CD4-positive, alpha-beta T cell treated with Interleukin-15 for 1 hour (primary cell): ENCODE results near the gene MFRP.

Experiments used
- DNase-seq: peaks from one replicate; pipeline ENCODE4 v3.0.0-alpha.2; 2020

Gene MFRP

GRCh38 chr11:119372260-119373058 is 26.0 kb upstream of the MFRP start:
- DNase-seq = no peak

DNA sequence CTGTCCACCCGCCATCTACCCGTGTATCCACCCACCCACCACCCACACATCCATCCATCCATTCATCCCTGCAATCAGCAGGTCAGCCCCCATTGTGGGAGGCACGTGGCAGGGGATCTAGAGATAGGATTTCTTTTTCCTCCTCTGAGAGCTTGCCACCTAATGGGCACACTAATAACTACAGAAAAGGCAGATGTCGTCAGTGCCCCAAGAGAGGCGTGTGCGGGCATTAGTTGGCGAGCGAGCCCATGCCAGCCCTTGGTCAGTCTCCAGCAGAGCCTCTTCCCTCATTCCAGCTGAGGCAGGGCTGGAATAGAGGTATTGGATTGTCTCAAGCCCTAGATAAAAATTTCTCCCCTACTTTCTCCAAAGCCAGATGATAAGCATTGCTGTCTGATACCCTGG is 25.3 kb upstream of the MFRP start:
- DNase-seq = no peak

- DNase-seq = no peak
These were observed 24.6 kb upstream of the MFRP start for GRCh38 chr11:119371067-119371601.

GRCh38 chr11:119370486-119371046 is 24.1 kb upstream of the MFRP start:
- DNase-seq = no peak

DNA sequence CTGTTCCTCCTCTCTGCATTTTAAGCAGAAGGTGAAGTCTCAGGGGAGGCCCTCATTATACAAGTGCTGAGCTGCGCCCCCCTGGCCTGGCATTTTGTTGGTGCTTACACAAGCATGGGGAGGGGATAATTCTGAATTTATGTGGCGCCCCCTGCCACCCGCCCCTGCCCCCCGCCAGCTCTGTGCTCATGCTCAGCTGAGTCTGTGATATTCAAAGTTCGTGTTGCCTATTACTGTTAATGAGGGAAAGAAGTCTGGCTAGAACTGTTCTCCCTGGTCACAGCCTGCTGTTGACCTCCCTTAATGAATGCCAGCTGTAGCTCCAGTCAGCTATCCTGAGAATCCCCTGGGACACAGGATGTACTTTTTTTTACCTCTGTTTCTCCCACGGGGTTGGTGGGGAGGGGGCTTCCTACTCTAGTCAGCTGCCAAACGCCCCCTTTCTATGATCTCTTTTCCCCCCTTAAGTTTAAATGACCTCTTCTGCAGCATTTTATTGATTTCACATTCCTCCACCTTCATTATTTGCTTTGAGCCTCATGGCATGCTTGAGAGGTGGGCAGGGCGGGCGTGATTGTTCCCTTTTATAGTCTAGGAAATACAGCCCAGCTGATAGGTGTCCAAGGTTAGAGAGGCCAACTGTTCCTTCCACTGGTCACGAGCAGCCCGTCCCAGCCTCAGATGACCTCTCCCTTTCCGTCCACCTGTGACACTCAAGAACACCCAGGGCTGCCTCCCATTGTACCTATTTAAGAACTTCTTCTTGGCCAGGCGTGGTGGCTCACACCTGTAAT is 22.8 kb upstream of the MFRP start:
- no peak for DNase-seq

GRCh38 chr11:119368121-119369034 is 21.9 kb upstream of the MFRP start:
- no peak for DNase-seq

DNA sequence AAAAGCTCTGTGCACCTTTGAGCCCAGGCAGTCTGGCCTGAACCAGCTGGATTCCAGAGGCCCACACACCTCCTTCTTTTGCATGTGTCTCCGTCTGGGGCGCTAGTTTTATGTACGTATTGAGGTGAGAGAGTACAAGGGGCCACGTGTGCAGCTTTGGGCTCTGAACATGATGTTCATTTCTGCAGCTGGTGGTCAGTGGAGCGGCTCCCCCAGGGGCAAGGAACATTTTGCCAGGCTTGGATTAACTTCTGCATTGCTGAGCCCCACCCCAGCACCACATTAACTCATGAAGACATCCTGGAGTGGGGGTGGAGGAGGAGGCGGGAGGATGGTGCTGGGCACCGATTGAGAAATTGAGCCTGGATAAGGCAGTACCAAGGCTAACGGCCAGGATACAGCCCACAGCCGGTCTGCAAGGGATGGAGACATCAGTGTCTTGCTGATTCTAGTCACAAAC is 21.2 kb upstream of the MFRP start:
- no peak for DNase-seq

- no peak for DNase-seq
These were observed 20.4 kb upstream of the MFRP start for GRCh38 chr11:119366690-119367620.

- no peak for DNase-seq
These were observed 18.6 kb upstream of the MFRP start for GRCh38 chr11:119365071-119365591.

- DNase-seq = peak; percentile 49
These were observed 17.5 kb upstream of the MFRP start for GRCh38 chr11:119363851-119364590.

- DNase-seq = no peak
These were observed 16.8 kb upstream of the MFRP start for GRCh38 chr11:119363081-119363850.

DNA sequence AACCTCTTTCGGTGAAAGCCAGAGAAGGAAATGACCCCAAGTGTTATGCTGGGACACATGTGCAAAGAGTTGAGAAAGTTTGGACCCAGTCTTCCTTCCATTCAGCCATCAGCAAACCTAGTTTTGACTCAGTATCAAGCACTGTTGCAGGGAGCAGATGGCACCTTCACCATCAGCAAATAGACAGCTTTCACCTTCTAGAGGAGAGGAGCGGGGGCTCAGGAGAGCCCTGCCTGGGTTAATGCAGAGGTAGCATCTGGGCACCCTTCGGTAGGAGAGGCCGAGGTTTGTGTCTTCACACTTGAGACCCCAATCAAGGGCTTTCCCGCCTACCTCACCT is 16.2 kb upstream of the MFRP start:
- no peak for DNase-seq

DNA sequence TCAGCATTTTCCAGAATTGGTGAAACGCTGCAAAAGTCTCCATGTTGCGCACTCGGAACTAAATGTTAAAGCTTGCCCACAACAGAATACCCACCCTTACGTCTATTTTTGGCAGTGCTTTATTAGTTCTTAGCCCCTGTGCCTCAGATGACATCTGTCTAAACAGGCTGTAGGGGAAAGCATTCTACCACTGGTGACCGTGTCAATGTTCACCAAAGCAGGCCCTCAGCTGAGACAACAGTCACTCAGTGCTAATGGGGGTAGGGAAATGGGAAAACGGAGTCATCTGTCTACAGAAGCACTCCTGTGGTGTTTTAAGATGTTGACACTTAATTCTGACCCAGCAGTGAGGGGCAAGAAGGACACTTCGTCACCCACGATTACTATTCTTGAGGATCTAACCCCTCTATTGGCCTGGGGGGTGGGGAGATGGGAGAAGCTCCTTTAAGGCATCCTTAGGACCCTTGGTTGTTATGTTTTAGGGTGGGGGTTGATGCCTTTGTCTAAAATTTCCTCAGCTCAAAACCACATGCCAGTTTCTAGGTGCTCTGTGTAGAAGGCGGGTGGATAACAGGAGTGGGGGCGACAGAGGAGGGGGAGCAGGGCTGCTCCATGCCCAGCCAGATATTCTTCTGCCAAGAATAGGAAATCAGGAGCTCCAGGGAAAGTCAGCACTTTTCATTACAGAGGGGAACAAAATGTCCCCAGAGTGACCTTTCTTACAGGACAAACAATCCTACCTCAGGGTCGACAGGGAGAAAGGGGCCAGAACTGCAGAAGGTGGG is 15.6 kb upstream of the MFRP start:
- no peak for DNase-seq

DNA sequence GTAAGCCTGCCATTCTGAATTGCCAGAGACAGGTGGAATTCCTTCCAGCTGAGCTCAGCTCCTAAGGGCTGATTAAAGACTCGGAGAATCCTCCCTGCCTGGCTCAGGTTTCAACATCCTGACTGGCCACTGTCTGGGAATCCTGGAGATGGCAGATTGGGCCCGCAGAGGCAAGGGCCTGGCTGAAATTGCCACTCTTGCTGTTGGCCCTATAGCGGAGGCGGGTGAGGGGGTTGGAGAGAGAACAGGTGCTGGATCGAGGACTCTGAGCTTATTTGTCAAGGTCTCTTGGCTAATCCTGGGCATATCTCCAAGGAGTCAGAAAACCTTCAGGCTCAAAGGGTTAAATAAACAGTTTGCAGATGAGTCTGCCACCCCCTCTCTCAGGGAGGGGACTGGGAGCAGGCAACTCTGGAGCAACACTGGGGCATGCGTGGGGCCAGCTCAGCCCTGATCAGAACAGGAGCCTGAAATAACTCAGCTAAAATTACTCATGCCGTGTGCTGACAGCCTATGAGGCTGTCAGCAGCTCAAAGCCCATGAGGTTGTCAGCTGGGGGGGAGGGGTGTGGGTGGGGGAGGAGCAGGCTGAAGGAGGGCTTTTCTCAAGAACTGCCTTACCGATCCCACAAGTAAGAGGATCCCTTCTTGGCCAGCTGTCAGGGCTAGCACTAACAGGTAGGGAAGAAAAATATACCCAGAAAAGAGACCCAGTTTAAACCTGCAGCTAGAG is 14.7 kb upstream of the MFRP start:
- no peak for DNase-seq

GRCh38 chr11:119359365-119360214 is 13.1 kb upstream of the MFRP start:
- no peak for DNase-seq

DNA sequence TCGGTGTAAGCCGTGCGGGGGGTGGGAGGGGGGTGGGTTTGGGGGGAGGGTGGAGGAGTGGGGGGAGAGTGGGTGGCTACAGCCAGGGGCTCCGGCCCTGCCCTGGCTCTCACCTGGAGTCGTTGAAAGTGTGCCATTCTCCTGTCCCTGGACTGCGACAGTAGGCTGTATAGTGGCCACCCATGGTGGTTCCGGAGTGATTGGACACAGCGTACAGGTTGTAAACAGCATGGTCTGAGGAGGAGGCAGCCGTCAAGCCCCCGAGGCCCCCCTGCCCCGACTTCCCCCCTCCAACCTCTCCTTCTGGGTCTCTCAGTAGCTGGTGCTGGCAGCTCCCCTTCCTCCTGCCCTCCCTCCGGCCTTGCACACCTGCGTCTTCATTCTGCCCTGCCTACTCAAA is 10.6 kb upstream of the MFRP start:
- no peak for DNase-seq
